A549 treated with ZK216348 at 1 μM for 4 hours (cell line): ENCODE results near the gene KLB. TPM values are rescaled to one million over a fixed set of nuclear protein-coding genes. Genes with fewer than 3 reads are reported as not detected.

ENCODE experiments used
- total RNA-seq: library from RNA; stranded (reverse); fragments of 200-300 nt; extraction: Qiagen RNA extraction; gene quantifications from 5 replicates; pipeline ENCODE4 v1.2.3, GENCODE V29; 2022; ENCODE audit warnings: low read depth

KLB gene
- total RNA-seq: 0.06 to 0.14 TPM (median 0.11 TPM) in 5 replicates

GRCh38 chr4:39406763-39407583 lies at the start of gene KLB:
TSS of gene KLB (plus strand) at chr4:39406930. CDS start at chr4:39406950, 20 bp downstream.

GRCh38 chr4:39365830-39366771 lies 40.6 kb upstream of the KLB start, which contains the start of gene RFC1:
TSS of gene RFC1 (minus strand) at chr4:39366362. CDS start at chr4:39366241, 121 bp downstream.

GRCh38 chr4:39458505-39459300 lies 52.0 kb downstream of the KLB start, which contains the start of the genes LIAS and RPL9:
TSS of gene LIAS (plus strand) at chr4:39459056. CDS start at chr4:39459118, 62 bp downstream.
TSS of gene RPL9 (minus strand) at chr4:39458922. CDS start at chr4:39458439, 483 bp downstream.

Other genes with a start within 250 kb of the KLB start
- gene WDR19, start 224.4 kb upstream of the KLB start, total RNA-seq: 6.4 to 11.2 TPM (median 8.1 TPM) in 5 replicates
- 18.8 to 21.8 TPM (median 19.3 TPM) in 5 replicates for gene RFC1, start 40.6 kb upstream of the KLB start, total RNA-seq
- 803 to 1,650 TPM (median 879 TPM) in 5 replicates for gene RPL9, start 52.0 kb downstream of the KLB start, total RNA-seq
- gene LIAS, start 52.1 kb downstream of the KLB start, total RNA-seq: 9.7 to 18.6 TPM (median 10.6 TPM) in 5 replicates
- gene UGDH, start 120.5 kb downstream of the KLB start, total RNA-seq: 228 to 399 TPM (median 248 TPM) in 5 replicates
- gene SMIM14, start 231.9 kb downstream of the KLB start, total RNA-seq: 11.4 to 17.6 TPM (median 15.9 TPM) in 5 replicates